HG03139 (cell line): ENCODE data around the gene LGALS8.

Source experiments
- ATAC-seq: cut with Tn5 transposase; IDR thresholded peaks from one replicate; pipeline ENCODE4 v1.9.1; 2021; ENCODE audit not compliant: unreplicated experiment

The LGALS8 gene

DNA sequence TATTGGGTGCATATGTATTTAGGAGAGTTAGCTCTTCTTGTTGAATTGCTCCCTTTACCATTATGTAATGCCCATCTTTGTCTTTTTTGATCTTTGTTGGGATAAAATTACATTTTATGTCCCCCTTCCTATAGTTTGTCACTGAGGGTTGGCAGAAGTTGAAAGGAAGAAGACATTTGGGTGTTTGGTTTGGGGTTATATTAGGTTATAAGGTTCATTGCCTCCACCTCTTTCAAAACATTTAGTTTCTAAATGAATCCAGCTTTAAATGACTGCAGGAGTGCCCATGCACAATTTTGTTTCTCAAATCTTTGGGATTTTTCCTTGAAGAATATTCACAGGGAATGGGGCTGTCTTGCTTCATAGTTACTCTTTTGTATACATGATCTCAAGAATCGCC is 14.6 kb upstream of the LGALS8 start:
- no peak for ATAC-seq

GRCh38 chr1:236509647-236510401 is 14.0 kb upstream of the LGALS8 start:
- ATAC-seq = no peak

- no peak for ATAC-seq
Observed at GRCh38 chr1:236511735-236512418, 11.9 kb upstream of the LGALS8 start.

DNA sequence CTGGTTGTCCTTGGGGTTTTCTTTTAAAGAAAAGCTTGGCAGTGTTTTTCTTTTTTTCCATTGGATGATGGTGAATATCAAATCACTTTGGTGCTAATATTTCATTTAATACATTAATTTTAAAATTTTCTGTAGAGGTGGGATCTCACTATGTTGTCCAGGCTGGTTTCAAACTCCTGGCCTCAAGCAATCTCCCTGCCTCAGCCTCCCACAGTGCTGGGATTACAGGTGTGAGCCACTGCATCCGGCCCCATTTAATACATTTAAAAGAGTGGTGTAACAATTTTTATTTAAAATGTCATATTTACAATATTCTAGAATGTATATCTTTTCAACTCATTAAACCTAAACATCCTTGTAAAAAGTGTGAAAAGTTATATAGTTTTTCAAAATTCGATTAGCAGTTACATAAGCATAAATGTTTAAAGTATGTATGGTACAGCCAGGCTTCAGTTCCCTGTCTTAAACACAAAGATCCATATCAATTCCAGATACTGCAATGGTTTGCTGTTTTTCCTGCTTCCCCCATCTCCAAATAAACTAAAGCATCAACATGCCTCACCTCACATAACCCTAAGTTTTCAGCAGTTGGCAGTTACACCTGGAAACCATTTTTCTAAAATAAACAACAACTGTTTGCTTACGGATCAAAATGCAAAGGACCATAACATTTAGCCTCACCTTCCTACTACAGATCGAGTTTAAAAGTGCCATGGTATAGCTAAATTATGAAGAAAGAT is 8.9 kb upstream of the LGALS8 start:
- no peak for ATAC-seq

DNA sequence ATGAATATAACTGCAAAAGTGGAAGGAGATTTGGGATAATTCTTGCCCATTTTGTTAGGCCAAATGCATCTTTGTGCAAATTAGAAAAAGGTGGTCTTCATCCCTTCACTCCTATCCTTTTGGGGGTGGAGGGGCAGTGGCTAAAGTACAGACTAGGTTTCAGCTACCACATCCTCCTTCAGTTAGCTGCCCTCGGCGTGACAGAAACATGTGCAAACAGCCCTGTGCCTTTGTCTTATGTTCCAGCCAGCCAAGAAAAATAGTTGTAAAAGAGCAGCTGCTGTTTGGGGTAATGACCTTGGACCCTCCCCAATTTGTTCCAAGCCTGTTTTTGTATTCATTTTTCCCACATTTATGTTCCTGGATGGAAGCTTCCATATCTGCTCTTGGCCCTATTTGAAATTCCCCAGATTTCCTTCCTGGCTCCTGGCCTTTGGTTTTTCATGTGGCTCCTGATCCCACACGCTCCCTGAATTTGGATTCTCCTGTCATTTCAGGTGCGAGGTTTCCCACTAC is 8.3 kb upstream of the LGALS8 start:
- ATAC-seq = no peak

- ATAC-seq = no peak
Observed at GRCh38 chr1:236516929-236517704, 6.7 kb upstream of the LGALS8 start.

- ATAC-seq = no peak
Observed at GRCh38 chr1:236518322-236518721, 5.5 kb upstream of the LGALS8 start.

- ATAC-seq = no peak
Observed at GRCh38 chr1:236520445-236521005, 3.3 kb upstream of the LGALS8 start.

DNA sequence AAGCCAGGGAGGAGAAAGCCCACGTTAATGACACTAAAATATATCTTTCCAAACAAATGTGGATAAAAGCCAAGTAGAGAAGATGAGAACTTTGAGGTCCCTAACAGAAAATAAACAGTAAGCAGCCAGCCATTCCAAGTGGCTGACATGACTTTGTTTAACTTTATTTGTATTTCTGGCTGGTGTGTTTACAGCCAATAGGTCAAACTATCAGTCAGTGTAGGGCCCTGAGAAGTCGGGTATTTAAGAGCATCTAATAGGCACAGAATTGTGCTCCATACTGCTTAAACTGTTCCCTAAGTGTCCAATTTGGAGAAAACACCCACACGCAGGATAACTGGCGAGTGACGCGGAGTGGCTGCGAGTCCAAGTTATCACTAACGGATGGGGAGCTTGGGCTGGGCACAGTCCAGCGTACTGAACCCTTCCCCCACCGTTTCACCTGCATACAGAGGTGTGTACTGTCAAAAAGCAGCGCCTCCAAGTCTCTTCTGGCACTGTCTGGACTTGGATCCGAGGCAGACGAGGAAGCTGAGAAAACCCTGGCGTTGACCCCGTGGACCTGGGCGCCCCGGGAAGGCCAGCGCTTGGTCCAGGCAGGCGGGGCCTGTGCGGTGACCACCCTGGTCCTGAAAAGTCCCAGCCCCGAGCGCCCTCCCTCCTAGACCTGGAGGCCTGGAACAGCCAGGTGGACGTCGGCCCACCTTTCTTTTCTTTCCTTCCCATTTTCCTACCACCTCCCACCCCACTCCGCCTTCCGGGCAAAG is 662 bp upstream of the LGALS8 start:
- peak; percentile 3 for ATAC-seq

DNA sequence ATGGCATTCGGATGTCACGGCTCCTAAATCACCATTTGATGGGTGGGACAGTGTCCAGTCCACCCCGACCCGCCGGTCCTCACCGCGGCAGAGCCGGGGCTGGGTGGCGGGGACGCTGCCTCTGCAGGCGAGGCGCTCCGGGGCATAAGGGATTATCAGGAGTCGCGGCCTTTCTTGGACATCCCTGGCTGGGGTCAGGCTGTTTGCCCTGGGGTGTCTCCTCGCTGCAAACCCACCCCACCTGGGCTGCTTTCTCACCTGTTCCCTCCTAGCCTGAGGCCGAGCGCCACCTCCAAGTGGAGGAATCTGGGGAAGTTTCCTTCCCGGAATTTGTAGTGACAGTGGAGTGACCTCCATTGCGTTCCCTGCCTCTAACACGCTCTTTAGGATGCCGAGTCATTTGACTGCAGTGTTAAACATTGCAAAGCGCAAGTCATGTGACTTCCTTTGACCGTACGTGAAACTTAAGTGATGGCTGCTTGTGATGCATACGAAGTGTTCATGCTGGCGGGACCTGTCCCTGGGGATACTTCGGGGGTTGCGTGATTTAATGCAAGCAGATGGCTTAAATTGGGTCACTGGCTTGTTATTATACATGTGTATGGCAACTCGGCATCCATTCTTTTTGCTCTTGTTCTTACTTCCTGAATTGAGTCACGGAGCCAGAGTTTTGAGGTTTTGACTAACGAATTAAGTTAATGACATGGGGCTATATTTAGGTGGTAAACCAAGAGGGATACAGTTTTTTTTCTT is 536 bp downstream of the LGALS8 start:
- peak; percentile 85 for ATAC-seq

DNA sequence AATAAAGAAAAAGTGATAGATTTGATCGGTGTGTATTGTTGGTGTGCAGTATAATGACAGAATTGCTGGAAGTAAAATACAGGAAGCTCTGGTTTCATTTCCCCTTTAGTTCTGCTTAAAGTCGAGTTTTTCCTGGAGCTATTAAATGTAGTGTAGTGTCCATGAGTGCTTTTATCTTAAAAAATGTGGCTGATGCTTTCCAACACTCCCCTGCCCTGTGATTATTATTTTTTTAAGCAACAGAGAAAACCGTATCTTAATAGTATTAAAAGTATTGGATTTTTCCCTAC is 1.1 kb downstream of the LGALS8 start:
- no peak for ATAC-seq

GRCh38 chr1:236526079-236526478 is 2.3 kb downstream of the LGALS8 start:
- no peak for ATAC-seq

- ATAC-seq = no peak
Observed at GRCh38 chr1:236530286-236530685, 6.5 kb downstream of the LGALS8 start.

- ATAC-seq = no peak
Observed at GRCh38 chr1:236530959-236531358, 7.2 kb downstream of the LGALS8 start.

GRCh38 chr1:236532850-236533249 is 9.1 kb downstream of the LGALS8 start:
- no peak for ATAC-seq

- no peak for ATAC-seq
Observed at GRCh38 chr1:236534151-236534651, 10.4 kb downstream of the LGALS8 start.

GRCh38 chr1:236535190-236535589 is 11.4 kb downstream of the LGALS8 start:
- no peak for ATAC-seq

- ATAC-seq = no peak
Observed at GRCh38 chr1:236535662-236536161, 11.9 kb downstream of the LGALS8 start.

GRCh38 chr1:236536540-236536939 is 12.8 kb downstream of the LGALS8 start:
- ATAC-seq = no peak
